IPS-15b (cell line): Measurements from ENCODE around the gene ARHGEF17.
"Not testable (repeated sequence)": the region's sequence is repeated elsewhere in the genome, so short reads cannot be mapped to it uniquely, and the experiment has no call there.

ENCODE experiments used
- H3K27me3 ChIP-seq: one replicate; pipeline ENCODE4 v1.6.1; 2013; ENCODE audit warnings: low read length; ENCODE audit not compliant: control insufficient read depth, insufficient read depth
- H3K36me3 ChIP-seq: one replicate; pipeline ENCODE4 v1.6.1; 2013; ENCODE audit warnings: low read length; ENCODE audit not compliant: control insufficient read depth, insufficient read depth
- H3K4me1 ChIP-seq: one replicate; pipeline ENCODE4 v1.6.1; 2013; ENCODE audit warnings: mild to moderate bottlenecking, low read length; ENCODE audit not compliant: control insufficient read depth, insufficient read depth
- H3K4me3 ChIP-seq: one replicate; pipeline ENCODE4 v1.5.1; 2013; ENCODE audit warnings: low read depth, low read length
- H3K9ac ChIP-seq: one replicate; pipeline ENCODE4 v1.6.1; 2013; ENCODE audit warnings: low read depth, mild to moderate bottlenecking, low read length
- H3K9me3 ChIP-seq: one replicate; pipeline ENCODE4 v1.6.1; 2013; ENCODE audit warnings: mild to moderate bottlenecking, low read length; ENCODE audit not compliant: control insufficient read depth, insufficient read depth

The ARHGEF17 gene

DNA sequence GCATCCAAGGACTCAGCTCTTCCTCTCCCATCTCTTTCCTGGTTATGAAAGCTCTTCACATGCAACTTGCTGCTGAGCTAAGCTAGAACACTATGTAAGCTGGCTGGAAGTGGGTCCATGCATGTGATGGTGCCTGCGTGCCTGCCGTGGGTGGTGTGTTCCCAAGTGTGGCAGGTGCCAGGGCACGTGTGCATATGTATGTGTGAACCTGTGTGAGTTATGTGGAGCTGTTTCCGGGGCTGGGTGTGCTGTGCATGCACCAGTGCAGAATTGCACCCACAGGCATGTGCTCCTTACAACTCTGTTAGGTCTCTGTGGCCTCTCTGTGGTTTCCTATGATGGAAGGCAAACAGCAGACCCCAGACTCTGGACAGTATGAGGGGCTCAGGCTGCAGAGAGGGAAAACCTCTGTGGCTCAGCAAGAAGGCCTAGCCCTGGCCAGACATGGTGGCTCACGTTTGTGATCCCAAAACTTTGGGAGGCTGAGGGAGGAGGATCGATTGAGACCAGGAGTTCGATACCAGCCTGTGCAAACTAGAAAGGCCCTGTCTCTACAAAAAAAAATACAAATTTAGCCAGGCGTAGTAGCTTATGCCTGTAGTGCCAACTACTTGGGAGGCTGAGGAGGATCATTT, 40.1 kb upstream of the ARHGEF17 start:
- H3K36me3 ChIP-seq: no peaks in the 10 kb centered on the region
- H3K9ac ChIP-seq: no peak overlapping the region
- H3K9me3 ChIP-seq: no peaks in the 10 kb centered on the region
- H3K27me3 ChIP-seq: peaks cover 35% of the 10 kb centered on the region
- H3K4me1 ChIP-seq: no peaks in the 10 kb centered on the region
- no peak overlapping the region for H3K4me3 ChIP-seq

DNA sequence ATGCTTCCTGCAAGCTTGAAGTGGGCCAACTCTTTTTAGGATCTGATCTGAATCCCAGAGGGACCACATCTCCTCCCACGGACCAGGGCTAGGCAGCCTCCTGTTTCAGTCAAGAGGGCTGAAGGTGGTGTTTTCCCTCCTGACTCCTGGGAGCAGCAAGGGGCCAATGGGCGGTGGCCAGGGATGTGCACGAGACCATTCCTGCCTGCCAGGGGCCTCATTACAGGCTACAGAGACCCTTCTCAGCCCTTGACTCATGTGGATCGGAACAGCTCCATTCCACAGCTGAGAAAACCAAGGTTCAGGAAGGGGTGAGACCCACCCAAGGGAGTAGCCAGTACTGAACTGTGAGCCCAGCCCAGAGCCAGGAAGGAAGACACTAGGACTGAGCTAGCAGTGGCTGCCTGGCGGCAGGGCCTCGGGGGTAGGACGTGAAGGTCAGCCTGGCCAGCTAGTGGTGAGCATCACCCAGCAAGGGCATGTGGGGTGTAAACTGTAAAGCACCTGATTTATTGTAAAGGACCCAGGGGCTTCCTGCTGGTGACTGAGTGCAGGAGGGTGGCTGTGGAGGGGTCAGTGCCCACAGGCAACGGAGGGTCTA, 39.3 kb upstream of the ARHGEF17 start:
- H3K27me3 ChIP-seq: peaks cover 28% of the 10 kb centered on the region
- H3K4me3 ChIP-seq: no peak overlapping the region
- no peaks in the 10 kb centered on the region for H3K9me3 ChIP-seq
- H3K9ac ChIP-seq: no peak overlapping the region
- H3K4me1 ChIP-seq: no peaks in the 10 kb centered on the region
- H3K36me3 ChIP-seq: no peaks in the 10 kb centered on the region

DNA sequence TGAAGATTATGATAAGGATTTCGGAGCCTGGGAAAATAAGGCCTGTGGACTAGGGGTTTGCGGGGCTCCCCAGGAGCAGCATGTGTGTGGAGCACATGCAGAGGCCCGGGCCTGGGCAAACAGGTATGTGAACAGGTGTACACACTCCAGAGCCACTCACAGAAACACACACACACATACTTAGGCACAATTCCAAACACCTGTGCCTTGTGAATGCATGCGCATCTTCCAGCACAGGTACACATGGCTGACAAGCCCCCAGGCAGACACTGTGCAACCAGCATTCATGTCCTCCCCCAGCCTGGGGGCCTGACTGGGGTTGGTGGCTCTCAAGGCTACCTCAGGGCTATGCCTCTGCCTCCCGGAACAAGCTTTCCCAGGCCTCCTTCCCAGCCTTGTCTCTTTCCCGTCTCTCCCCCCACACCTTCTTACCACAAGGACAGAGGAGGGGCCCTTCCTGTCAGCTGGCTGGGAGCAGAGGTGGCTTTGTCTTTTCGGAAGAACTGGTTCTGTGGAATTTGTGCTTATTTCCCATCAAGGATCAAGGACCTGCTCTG, 38.5 kb upstream of the ARHGEF17 start:
- no peaks in the 10 kb centered on the region for H3K4me1 ChIP-seq
- no peaks in the 10 kb centered on the region for H3K9me3 ChIP-seq
- H3K9ac ChIP-seq: no peak overlapping the region
- H3K27me3 ChIP-seq: peaks cover 23% of the 10 kb centered on the region
- no peaks in the 10 kb centered on the region for H3K36me3 ChIP-seq
- no peak overlapping the region for H3K4me3 ChIP-seq

DNA sequence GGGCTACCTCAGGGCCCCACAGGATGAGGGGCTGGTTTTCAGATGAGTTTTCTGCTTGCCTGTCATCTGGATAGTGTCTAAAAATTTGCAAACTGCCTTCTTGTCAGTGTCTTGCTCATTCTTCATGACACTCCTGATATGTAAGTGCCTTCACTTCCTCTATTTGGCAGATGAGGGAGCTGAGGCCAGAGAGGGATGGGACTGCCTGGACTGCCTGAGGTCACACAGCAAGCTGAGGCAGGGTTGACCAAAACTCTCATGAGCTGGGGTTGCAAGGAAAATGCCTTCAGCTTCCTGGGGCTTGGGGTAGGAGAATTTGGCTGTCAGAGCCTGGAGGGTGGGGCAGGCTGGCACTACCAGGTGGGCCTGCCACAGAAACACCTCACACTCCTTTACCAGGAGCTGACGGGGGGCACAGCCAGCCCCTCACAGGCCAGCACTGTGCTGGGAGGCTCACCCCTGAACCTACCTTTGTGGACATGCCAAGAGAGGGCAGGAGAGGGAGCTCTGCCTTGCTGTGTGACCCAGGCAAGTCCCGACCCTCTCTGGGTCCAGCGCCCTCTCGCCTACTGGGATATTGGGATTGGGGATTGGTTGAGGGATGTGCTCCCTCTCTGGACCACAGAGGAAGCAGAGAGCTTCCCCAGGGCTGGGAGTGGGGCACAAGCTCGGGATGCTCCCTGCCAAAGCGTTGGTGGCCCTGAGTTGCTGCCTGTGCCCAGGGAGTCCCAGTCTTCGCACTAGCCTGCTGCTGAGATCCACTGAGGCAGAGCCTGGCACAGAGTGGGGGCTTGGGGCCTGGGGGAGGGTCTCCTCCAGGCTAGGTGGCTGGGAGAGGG, 37.8 kb upstream of the ARHGEF17 start:
- Histone ChIP-seq H3K4me3 (no peak overlapping the region), H3K9ac (no peak overlapping the region), H3K36me3 (no peaks in the 10 kb centered on the region), H3K27me3 (peaks cover 16% of the 10 kb centered on the region), H3K9me3 (no peaks in the 10 kb centered on the region), H3K4me1 (no peaks in the 10 kb centered on the region)

DNA sequence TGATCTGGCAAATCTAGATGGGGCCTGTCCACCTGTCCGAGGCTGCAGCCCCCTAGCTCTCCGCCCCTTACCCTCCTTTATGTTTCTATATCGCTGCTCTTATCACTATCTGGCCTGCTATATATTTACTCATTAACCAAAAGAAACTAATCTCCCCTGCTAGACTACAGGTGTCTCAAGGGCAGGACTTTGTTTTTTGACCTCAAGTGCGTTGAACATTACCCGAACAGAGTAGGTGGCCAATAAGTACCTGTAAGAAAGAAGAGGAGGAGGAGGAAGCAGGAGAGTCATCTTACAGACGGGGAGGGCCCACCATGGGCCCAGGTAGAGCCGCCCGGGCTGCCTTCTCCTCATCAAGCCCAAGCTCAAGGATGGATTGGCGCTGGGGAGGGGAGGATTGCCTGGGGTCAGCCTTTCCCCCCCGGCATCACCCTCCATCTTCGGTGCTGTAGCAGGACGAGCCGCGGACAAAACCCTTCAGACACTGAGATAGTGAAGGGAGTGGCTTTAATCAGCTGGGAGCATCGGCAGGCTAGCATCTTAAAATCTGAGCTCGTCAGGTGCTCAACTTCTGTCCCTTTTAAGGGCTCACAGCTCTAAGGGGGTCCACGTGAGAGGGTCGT, 37.1 kb upstream of the ARHGEF17 start:
- peaks cover 9% of the 10 kb centered on the region for H3K27me3 ChIP-seq
- H3K4me1 ChIP-seq: no peaks in the 10 kb centered on the region
- H3K4me3 ChIP-seq: no peak overlapping the region
- H3K9ac ChIP-seq: no peak overlapping the region
- H3K9me3 ChIP-seq: no peaks in the 10 kb centered on the region
- H3K36me3 ChIP-seq: no peaks in the 10 kb centered on the region

DNA sequence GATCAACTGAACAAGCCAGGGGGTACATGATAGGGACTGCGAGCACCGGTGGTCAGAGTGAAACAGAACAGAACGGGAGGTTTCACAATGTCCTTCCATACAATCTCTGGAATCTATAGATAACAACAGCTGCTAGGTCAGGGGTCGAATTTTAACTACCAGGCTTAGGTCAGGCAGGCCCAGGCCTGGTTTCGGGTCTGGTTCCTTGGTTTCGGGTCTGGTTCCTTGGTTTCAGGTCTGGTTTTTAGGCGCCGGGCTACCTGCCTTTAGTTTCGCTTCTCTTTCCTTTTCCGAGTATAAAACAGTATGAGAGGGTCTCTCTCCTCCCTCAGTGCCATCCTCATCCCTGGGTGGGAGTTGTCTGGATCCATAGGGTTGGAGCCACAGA, 36.6 kb upstream of the ARHGEF17 start:
- not testable (repeated sequence) for H3K27me3 ChIP-seq, H3K4me3 ChIP-seq, H3K9ac ChIP-seq, H3K9me3 ChIP-seq, H3K36me3 ChIP-seq, H3K4me1 ChIP-seq

DNA sequence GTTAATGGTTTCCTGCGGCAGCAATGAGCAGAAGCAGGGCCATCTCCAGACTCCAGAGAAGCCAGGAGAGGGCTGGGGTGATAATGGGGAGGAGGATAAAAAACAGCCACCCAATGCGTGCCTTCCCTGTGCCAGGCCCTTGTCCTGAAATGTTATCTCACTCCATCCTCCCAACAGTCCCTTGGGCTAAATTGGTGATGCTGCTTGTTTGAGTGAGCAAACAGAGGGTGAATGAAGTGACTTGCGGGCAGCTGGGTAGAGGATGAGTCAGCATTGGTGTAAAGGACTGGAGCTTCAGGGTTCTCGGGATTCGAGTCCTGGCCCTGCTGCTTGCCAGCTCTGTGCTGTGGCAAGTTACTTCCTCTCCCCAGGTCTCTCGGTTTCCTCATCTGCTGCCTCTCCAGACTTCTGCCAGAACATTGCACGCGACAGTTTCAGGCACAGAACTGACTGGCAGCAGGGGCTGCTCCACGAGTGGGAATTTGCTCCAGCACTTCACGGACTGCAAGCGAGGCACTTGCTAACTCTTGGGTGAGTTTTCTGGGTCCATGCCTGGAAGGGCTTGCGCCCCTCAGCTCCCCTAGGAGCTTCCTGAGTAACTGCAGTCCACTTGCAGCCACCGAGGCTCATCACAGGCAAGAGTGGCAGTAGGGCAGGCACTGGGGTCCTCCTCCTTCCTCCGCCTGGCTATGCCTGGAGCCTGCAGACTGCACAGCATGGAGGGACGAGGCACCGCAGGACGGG, 36.0 kb upstream of the ARHGEF17 start, which contains the start of gene P2RY6:
P2RY6 (plus strand) TSS at position 403 of the 744 bp plus-strand sequence. CDS start 24,181 bp downstream, outside the sequence.
- H3K4me3 ChIP-seq: no peak within 1 kb of the TSS
- no peak within 1 kb of the TSS for H3K9ac ChIP-seq

DNA sequence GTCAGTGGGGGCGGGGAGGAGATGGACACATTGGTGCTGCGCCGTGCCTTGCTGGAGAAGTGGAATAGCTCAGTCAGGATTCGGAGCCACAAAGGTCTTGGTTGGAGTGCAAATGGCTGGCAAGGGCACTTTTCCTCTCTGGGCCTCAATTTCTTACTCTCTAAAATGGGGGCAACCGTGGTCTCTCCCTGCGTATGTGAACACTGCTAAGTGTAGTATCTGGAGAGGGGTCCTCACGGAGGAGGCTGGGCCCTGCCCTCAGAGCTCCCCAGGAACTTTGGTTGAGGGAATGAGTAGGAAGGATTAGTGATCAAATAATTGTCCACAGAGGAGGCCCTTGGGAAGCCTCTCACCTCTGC, 35.4 kb upstream of the ARHGEF17 start:
- no peaks in the 10 kb centered on the region for H3K4me1 ChIP-seq
- H3K4me3 ChIP-seq: no peak overlapping the region
- H3K27me3 ChIP-seq: no peaks in the 10 kb centered on the region
- H3K9ac ChIP-seq: no peak overlapping the region
- H3K9me3 ChIP-seq: no peaks in the 10 kb centered on the region
- no peaks in the 10 kb centered on the region for H3K36me3 ChIP-seq

More for the DNA sequence above, 36.0 kb upstream of the ARHGEF17 start, which contains the start of gene P2RY6:
- Histone ChIP-seq H3K4me1 (no peaks in the 10 kb centered on the region), H3K27me3 (no peaks in the 10 kb centered on the region), H3K9me3 (no peaks in the 10 kb centered on the region), H3K36me3 (no peaks in the 10 kb centered on the region)

DNA sequence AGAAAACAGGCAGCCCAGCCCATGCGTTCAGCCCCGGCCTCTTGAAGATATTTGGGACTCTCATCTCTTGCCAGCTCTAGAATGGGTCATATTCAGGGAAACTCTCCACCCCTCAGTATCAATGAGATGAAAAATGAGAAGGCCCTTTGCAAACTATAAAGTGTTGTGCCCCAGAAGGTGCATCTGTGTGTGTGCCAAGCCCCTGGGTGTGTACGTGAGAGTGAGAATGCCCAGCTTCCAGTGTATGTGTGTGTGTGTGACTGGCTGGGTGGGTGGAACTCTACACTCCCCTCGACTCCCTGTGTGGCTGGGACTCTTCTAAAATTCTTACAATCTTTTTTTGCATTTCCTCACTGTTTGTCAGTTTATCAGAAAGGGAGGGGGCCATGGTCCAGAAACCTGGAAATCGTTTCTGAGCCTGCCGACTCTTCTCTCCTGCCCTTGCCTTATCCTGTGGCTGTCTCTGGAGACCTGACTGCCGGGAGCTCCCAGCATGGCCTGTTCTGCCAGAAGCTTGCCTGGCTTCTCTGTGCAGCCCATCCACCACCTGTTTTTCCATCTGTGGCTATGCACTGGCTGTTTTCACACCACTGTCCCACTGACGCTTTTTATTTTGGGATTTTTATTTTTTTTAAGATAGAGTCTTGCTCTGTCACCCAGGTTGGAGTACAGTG, 34.7 kb upstream of the ARHGEF17 start:
- Histone ChIP-seq H3K4me3 (no peak overlapping the region), H3K9me3 (no peaks in the 10 kb centered on the region), H3K27me3 (no peaks in the 10 kb centered on the region), H3K9ac (no peak overlapping the region), H3K36me3 (no peaks in the 10 kb centered on the region), H3K4me1 (no peaks in the 10 kb centered on the region)

DNA sequence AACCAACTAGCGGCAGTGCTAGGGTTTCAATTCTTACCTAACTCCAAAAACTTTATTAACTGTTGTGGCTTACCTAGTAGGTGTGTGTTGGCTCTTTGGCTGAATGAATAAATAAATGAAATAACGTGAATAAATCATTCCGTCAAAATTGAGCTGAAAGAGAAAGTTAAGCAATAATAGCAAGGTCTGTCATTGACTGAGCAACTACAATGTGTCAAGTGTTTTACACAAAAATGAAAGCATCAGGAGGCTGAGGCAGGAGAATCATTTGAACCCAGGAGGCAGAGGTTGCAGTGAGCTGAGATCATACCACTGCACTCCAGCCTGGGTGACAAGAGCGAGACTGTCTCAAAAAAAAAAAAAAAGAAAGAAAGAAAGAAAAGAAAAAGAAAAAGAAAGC, 33.9 kb upstream of the ARHGEF17 start:
- not testable (repeated sequence) for H3K4me3 ChIP-seq, H3K9ac ChIP-seq

More for the DNA sequence above, 33.9 kb upstream of the ARHGEF17 start:
- not testable (repeated sequence) for H3K27me3 ChIP-seq, H3K4me1 ChIP-seq, H3K9me3 ChIP-seq, H3K36me3 ChIP-seq
